GM21529 (cell line): ENCODE results near the gene PHYHD1.

Experiments
- ATAC-seq: cut with Tn5 transposase; IDR thresholded peaks from one replicate; pipeline ENCODE4 v1.9.1; 2021; ENCODE audit not compliant: unreplicated experiment

PHYHD1 gene

GRCh38 chr9:128899566-128900322 is 21.0 kb upstream of the PHYHD1 start:
- ATAC-seq, result no peak

DNA sequence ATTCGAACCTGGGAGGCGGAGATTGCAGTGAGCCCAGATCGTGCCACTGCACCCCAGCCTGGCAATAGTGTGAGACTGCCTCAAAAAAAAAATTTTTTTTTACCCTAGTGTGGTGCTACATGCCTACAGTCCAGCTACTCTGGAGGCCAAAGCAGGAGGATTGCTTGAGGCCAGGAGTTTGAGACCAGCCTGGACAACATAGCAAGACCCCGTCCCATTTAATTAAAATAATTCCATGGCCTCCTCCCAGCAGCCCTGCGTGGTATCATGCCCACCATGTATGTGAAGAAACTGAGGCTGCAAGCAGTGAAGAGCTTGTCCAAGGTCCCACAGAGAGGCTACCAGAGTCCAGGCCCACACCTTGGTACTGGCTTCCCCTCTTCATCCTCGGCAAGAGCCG is 19.4 kb upstream of the PHYHD1 start:
- ATAC-seq, result no peak

DNA sequence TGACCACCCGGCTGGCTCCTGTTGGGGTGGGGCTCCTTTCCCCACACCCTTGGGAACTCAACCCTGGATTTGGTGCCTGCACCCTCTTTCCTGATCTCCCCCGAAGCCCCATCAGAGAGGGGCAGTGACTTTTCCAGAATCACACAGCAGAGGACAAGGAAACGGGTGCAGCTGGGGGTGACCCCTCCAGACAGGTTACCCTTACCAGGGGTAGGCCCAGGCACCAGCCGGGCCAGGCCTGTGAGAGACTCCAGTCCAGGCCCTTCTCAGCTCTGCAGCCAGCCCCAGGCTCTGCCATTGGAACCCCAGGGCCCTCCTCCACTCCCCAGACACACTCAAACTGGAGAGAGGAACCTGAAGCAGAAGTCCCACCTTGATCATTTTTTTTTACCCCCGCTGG is 19.0 kb upstream of the PHYHD1 start:
- ATAC-seq, result no peak

GRCh38 chr9:128902351-128903078 is 18.3 kb upstream of the PHYHD1 start:
- peak; percentile 90 for ATAC-seq

GRCh38 chr9:128903079-128903461 is 17.7 kb upstream of the PHYHD1 start:
- no peak for ATAC-seq

GRCh38 chr9:128903871-128904620 is 16.7 kb upstream of the PHYHD1 start:
- no peak for ATAC-seq

DNA sequence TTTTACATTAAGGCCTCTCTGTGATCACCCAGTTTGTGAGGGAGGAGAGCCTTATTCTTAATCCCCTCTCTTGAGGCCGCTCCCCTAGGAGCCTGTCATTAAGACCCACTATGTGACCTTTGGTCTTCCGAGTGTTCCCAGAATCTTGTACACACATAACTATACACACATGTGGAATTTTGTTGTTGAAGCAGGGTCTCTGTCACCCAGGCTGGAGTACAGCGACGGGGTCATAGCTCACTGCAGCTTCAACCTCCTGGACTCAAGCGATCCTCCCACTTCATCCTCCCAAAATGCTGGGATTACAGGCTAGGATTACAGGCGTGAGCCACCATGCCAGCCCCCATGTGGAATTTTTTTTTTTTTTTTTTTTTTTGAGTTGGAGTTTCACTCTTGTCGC is 14.8 kb upstream of the PHYHD1 start:
- ATAC-seq, result no peak

- no peak for ATAC-seq
Observed at GRCh38 chr9:128906741-128907140, 14.0 kb upstream of the PHYHD1 start.

DNA sequence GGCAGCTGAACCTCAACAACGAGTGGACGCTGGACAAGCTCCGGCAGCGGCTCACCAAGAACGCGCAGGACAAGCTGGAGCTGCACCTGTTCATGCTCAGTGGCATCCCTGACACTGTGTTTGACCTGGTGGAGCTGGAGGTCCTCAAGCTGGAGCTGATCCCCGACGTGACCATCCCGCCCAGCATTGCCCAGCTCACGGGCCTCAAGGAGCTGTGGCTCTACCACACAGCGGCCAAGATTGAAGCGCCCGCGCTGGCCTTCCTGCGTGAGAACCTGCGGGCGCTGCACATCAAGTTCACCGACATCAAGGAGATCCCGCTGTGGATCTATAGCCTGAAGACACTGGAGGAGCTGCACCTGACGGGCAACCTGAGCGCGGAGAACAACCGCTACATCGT is 12.4 kb upstream of the PHYHD1 start:
- ATAC-seq, result no peak

- ATAC-seq, result no peak
Observed at GRCh38 chr9:128909859-128910258, 10.9 kb upstream of the PHYHD1 start.

- ATAC-seq, result no peak
Observed at GRCh38 chr9:128910906-128911305, 9.9 kb upstream of the PHYHD1 start.

- no peak for ATAC-seq
Observed at GRCh38 chr9:128911529-128912035, 9.2 kb upstream of the PHYHD1 start.

DNA sequence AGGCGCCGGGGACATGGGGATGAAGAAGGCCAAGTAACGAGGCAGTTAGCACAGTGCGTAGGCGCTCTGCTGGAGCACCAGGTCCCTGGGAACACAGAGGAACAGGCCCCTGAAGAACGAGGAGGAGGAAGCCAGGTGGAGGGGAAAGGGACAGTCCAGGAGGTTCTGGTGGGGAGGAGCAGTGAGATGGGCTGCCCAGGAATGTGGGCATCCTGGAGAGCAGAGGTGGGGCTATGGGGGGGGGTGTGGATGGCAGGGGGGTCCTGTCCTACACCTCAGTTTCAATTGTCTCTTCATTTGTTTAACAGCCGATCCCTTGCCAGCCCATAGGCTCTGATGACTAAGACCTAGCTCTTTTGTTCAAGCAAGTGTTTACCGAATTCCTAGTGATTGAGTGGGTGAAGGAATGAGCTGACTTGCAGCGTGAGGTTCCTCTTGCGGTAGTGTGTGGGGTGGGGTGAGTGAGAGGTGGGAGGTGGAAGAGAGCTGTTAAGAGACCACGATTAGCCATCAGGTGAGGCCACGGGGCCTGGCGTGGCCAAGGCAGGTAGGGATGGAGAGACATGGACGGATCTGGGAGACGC is 8.4 kb upstream of the PHYHD1 start:
- ATAC-seq, result no peak

DNA sequence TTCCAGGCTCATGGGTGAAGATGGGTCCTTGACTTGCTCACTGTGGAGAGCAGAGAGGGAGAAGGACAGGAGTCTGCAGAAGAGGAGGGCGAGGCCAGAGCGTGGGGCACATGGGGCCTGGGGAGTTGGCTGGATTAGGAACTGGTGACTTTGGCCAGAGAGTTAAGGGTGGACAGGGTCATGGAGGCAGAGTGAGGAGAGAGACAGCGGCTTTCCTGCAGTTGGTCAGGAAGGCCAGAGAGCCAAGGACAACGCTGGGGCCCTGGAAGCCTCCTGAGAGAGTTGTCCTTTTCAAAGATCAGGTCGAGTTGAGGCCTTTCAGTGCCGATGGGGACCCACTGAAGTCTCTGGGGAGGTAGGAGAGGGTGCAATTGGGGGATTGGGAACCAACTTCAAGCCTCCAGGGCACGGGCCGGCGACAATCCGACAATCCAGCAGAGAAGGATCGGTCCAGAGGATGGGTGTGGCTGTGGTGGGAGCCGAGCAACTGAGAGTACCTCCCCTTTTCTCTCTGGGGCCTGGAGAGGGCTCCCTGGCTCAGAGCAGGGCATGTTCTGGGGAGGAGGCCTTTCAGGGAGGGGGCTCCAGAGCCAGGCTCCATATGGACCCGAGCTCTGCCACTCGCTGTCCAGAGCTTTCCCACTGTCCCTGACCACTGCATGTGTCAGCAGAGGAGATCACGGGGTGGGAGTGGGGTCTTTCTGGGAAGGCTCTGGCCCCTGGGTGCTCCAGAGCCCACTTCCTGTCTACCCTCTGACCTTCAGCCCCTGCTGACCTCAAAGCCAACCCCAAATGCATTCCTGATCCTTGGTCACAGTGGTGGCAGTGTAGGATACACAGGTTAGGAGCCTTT is 7.5 kb upstream of the PHYHD1 start:
- ATAC-seq, result no peak

GRCh38 chr9:128913995-128914772 is 6.6 kb upstream of the PHYHD1 start:
- ATAC-seq, result no peak

- no peak for ATAC-seq
Observed at GRCh38 chr9:128916204-128916603, 4.6 kb upstream of the PHYHD1 start.

DNA sequence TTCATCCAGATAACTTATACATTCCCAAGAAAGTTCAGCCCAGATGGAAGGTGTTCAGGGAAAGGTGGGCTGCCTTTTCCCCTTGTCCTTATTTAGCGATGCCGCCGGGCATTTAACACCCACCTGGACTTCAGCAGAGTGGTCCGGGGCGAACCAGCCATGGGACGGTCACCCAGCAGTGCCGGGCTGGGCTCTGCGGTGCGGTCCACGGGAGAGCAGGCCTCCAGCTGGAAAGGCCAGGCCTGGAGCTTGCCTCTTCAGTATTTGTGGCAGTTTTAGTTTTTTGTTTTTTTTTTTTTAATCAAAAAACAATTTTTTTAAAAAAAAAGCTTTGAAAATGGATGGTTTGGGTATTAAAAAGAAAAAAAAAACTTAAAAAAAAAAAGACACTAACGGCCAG is 4.0 kb upstream of the PHYHD1 start:
- ATAC-seq, result no peak

DNA sequence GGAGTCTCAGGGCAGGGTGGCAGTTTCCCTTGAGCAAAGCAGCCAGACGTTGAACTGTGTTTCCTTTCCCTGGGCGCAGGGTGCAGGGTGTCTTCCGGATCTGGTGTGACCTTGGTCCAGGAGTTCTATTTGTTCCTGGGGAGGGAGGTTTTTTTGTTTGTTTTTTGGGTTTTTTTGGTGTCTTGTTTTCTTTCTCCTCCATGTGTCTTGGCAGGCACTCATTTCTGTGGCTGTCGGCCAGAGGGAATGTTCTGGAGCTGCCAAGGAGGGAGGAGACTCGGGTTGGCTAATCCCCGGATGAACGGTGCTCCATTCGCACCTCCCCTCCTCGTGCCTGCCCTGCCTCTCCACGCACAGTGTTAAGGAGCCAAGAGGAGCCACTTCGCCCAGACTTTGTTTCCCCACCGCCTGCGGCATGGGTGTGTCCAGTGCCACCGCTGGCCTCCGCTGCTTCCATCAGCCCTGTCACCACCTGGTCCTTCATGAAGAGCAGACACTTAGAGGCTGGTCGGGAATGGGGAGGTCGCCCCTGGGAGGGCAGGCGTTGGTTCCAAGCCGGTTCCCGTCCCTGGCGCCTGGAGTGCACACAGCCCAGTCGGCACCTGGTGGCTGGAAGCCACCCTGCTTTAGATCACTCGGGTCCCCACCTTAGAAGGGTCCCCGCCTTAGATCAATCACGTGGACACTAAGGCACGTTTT is 3.5 kb upstream of the PHYHD1 start:
- ATAC-seq, result no peak

DNA sequence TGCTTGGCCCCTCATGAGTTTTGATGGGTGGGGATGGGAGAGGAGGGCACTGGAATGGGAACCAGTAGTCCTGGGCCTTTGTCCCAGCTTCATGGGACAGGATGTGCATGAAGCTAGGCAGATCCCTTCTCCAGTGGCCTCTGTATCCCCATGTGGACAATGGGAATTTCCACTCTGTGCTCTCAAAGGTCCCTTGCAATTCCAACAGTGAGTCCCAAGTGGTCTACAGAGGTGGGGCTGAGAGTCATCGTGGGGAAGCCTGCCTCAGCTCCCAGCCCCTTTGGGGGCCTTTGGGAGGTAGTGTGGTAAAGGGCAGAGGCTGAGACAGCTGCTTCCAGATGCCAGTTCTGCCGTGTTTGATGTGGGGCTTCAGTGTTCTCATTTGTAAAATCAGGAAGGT is 1.9 kb upstream of the PHYHD1 start:
- no peak for ATAC-seq
